CMK (cell line): ENCODE results near the gene IDE.
"Not testable (repeated sequence)": the region's sequence is repeated elsewhere in the genome, so short reads cannot be mapped to it uniquely, and the experiment has no call there.

Experiments used
- DNase-seq: peaks from one replicate; pipeline ENCODE4 v3.0.0-alpha.2; 2010; ENCODE audit warnings: low read depth

IDE gene

DNA sequence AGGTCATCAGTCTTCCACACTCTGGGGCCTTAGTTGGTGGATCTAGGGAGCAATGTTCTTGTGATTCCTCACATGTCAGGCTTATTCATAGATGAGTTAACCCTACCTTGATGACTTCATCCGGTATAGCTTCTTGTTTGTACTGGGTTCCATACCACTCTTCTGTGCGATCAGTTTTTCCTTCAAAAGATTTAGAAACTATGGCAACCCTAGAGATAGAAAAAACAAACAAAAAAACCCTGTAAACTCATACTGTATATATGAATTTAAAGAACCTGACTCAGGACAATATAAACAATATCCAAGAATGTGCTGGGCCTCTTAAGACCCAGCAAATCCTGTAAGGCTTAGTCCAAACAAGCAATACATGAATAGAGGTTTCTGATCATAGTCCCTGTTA, 83.5 kb downstream of the IDE start:
- DNase-seq: no peak

DNA sequence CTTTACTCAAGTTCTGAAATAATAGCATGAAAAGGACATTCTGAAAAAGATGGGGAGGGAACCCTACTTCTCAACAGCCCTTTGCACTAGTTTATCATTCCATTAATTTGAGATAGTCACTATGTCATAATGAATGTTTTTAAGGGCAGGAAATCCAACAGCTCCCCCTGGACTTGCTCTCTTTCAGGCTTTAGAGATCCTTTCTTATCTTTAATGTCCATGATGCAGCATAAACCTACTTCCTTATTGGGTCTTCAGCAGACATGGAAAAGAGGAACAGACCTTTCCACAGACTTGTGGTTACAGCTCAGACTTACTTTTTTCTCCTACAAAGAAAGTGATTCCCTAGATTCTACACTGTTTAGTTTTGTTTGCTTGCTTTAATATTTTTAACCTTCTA, 87.3 kb downstream of the IDE start:
- peak; percentile 81 for DNase-seq

- no peak for DNase-seq
These were observed 90.4 kb downstream of the IDE start for GRCh38 chr10:92483539-92483938.

DNA sequence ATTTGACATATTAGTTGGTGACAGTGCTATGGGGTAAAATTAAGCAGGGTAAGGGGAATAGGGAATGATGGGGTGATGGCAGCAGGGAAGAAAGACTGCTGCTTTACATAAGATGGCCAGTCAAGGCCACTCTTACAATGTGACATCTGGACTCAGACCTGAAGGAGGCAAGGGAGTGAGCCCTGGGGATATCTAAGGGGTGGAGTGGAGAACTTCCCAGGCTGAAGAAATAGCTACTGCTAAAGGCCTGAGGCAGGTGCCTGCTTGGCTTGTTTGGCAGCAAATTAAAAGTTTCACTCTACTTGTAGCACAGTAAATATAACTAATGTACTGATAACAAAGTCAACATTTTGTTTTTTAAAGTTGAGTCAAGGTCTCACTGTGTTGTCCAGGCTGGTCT, 93.5 kb downstream of the IDE start:
- no peak for DNase-seq

- DNase-seq: no peak
These were observed 94.3 kb downstream of the IDE start for GRCh38 chr10:92479547-92479946.

DNA sequence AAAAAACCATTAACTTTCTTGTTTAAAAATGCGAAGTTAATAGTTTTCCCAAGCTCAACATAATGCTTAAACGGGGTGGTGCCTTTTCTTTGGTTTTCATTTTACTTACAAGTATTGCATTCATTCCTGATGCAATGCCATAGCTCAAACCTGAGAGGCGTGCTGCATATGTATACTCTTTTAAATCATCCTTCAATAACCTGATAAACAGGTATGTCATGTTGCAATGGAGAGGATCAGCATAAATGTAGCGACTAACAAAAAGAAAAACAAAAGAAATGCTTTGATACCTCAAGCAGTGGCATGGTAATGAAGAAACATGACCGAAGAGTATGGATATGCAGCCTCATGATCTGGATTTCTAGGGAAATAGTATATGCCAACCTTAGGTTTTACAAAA, 95.4 kb downstream of the IDE start:
- no peak for DNase-seq

- no peak for DNase-seq
These were observed 98.5 kb downstream of the IDE start for GRCh38 chr10:92475357-92475868.

DNA sequence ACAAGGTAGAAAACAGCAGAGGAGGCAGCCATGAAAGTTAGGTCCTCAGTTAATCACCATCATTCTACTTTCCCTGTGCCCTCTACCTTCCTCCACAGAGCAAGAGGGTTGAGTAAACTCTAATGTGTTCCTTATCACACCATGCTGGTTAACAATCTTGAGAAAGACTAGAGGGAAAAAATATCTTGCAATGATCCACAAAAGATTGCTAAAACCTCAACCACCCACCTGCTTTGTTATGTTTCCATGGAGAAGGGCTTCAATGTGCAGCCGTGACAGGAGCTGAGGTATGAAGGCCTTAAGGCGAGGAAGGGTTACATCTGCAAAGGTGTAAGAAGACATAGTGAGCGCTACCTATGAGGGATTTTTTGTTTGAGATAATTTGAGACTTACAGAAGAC, 103.9 kb downstream of the IDE start:
- no peak for DNase-seq

GRCh38 chr10:92464364-92464763, 109.5 kb downstream of the IDE start:
- no peak for DNase-seq

GRCh38 chr10:92463582-92463981, 110.3 kb downstream of the IDE start:
- no peak for DNase-seq

DNA sequence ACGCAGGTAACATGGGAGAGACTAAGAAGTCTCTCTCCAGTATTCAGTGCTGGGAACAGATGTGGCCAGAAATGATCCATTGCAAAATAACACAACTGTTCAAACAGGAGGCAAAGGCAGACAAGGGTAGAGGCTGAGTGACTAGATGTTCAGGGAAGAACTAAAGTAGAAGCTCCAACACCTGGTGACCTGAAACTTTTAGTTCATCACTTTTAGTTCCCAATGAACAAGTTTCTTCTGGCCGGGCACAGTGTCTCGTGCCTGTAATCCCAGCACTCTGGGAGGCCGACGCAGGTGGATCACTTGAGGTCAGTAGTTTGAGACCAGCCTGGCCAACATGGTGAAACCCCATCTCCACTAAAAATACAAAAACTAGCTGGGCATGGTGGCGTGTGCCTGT, 118.9 kb downstream of the IDE start:
- DNase-seq: not testable (repeated sequence)

DNA sequence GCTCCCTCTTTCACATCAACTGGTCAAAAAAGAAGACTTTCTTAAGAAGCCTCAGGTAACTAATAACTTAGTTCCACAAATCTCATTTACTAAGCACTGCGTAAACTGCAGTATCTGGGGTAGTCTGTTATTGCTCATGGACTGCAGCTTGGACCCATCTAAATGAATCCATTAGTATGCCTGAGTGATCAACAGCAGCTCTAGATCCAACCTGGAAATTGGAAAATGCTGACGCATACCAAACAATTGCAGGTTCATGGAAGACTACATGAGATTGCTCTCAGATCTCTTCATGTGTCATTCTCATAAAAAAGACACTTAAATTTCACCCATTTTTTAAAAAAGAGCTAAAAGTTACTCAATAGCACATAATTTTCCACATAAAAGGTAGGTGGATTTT, 121.6 kb downstream of the IDE start:
- no peak for DNase-seq

DNA sequence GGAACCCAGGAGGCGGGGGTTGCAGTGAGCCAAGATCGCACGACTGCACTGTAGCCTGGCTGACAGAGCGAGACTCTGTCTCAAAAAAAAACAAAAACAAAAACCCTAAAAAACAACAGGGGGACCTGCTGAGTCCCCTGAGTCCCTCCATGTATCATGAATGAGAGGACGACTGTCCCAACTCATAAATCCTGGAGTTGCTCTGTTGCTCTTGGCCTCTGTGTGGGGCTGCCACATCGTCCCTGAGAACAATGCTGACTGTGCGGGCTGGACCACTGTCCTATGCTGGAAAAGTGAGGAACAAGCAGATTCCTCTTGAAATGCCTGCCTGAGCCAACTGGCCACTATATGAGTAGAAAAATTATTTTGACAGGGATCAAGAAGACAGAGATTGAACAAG, 122.5 kb downstream of the IDE start:
- no peak for DNase-seq

GRCh38 chr10:92450896-92451295, 123.0 kb downstream of the IDE start:
- DNase-seq: no peak

DNA sequence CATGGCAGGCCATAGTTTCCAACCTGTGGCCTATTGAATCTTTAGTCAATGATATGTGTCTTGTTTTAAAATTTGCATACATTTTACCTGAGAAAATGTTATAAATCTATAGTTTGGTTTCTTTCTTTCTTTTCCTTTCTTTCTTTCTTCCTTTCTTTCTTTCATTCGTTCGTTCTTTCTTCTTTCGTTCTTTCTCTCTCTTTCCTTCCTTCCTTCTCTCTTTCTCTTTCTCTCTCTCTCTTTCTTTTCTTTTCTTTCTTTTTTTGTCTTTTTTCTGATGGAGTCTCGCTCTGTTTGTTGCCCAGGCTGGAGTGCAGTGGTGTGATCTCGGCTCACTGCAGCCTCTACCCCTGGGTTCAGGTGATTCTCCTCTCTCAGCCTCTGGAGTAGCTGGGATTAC, 133.3 kb downstream of the IDE start:
- no peak for DNase-seq

DNA sequence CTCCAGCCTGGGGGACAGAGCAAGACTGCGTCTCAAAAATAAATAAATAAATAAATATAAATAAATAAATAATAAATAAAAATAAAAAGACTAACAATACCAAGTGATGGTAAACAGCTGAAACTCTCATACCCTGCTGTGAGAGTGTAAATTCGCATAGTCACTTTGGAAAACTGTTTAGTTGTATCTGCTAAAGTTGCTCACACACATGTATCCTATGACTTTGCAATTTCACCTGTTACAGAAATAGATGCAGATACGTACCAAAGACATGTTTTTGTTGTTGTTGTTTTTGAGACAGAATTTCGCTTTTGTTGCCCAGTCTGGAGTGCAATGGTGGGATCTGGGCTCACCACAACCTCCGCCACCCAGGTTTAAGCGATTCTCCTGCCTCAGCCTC, 135.7 kb downstream of the IDE start:
- no peak for DNase-seq

DNA sequence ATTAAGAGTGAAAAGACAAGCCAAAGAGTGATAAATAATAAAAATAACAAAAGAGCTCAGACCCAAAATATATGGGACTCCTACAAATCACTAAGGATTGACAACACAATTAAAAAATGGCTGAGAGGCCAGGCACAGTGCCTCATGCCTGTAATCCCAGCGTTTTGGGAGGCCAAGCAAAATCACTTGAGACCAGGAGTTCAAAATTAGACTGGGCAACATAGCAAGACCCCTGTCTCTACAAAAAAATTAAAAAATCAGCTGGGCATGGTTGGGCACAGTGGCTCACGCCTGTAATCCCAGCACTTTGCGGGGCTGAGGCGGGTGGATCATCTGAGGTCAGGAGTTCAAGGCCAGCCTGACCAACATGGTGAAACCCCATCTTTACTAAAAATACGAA, 137.3 kb downstream of the IDE start:
- DNase-seq: no peak

DNA sequence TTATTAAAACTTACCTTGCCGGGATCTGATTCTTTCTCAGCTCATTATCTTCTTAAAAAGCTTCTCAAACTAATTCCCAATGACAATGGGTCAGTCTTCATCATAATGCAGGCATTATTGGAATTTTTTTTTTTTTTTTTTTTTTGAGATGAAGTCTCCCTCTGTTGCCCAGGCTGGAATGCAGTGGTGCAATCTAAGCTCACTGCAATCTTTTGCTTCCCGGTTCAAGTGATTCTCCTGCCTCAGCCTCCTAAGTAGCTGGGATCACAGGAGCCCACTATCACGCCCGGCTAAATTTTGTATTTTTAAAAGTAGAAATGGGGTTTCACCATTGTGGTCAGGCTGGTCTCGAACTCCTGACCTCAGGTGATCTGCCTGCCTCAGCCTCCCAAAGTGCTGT, 137.8 kb downstream of the IDE start:
- DNase-seq: not testable (repeated sequence)

- DNase-seq: no peak
These were observed 139.5 kb downstream of the IDE start for GRCh38 chr10:92434385-92434784.

- DNase-seq: no peak
These were observed 141.3 kb downstream of the IDE start for GRCh38 chr10:92432596-92432995.

DNA sequence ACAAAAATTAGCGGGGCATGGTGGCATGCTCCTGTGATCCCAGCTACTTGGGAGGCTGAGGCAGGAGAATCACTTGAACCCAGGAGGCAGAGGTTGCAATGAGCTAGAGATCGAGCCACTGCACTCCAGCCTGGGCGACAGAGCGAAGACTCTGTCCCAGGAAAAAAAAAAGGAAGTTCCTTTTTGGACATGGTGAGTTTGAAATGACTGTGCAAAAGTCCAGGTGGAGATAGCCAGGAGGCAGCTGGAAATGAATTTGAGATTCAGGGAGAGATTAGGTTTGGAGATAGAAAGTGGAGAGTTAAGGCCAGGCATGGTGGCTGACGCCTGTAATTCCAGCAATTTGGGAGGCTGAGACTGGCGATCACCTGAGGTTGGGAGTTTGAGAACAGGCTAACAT, 143.8 kb downstream of the IDE start:
- no peak for DNase-seq

GRCh38 chr10:92421550-92421949, 152.3 kb downstream of the IDE start:
- no peak for DNase-seq

DNA sequence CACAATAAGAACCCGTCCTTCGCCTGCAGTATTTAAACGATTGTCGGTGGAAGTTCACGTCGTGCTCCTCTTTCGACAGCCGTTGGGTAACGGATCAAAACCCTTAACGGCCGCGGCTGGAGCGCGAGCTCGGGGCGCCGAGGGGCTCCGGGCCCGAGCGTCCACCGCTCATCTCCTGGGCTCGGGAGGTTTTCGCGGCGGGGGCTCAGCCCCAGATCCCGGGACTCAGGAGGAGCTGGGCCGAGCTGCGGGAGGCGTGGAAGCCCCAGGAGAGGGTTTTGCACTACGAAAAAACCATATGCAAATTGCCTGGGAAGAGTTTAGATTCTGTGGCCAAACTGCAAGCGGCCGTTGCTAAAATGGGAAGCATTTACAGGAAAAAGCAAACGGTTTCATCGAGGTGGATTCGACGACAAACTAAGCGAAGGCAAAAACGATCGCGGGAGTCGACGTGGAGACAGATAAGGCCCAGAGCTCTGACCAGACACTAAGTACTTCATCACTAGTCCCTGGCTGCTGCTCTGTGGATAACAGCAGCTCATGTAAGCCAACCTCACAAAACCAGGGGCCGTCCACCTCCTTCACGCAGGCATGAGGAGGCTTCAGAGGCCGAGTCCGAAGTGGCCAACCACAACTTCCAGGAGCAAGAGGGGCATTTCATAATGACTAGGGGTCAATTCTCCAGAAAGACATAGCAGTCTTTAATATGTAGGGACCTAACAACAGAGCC, 153.2 kb downstream of the IDE start:
- no peak for DNase-seq
